HUDEP-2 (cell line): Measurements from ENCODE around the gene RFX7.
"Not testable (repeated sequence)": the region's sequence is repeated elsewhere in the genome, so short reads cannot be mapped to it uniquely, and the experiment has no call there.

Experiments
- DNase-seq, 76 experiments: peaks; one replicate each; lab custom pipeline; 2025; ENCODE audit not compliant: unreplicated experiment in 76 of 76; lab: John Stamatoyannopoulos, UW

The RFX7 gene

DNA sequence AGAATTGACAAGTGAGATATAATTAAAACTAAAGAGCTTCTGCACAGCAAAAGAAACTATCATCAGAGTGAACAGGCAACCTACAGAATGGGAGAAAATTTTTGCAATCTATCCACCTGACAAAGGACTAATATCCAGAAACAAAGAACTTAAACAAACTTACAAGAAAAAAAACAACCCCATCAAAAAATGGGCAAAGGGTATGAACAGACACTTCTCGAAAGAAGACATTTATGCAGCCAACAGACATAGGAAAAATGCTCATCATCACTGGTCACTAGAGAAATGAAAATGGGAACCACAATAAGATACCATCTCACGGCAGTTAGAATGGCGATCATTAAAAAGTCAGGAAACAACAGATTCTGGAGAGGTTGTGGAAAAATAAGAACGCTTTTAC, 88.9 kb downstream of the RFX7 start:
- not testable (repeated sequence) for DNase-seq

DNA sequence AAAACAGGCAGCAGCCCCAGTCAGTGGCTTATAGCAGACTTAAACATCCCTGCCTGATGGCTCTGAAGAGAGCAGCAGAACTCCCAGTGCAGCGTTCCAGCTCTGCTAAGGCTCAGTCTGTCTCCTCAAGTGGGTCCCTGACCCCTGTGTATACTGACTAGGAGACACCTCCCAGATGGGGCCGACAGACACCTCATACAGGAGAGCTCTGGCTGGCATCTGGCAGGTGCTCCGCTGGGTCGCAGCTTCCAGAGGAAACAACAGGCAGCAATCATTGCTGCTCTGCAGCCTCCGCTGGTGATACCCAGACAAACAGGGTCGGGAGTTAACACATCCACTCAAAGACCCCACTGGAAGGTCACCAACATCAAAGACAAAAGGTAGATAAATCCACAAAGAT, 93.5 kb downstream of the RFX7 start:
- no peak for DNase-seq

DNA sequence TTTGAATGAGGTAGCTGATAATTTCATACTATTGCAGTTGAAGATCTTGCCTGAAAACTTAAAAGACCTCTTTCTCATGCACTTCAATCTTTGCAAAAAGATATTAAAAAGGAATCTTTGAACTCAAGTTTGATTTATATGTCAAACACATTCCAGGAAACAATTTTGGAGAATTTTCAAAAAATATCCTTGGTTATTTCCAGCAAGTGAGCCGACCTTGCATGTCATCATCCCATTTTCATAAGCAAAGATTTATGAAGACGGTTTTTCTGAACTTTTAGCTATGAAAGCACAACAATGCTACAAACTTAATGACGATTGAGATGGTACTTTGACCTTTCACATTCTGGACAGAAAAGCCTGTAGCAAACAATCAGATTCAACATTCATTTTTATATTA, 95.6 kb downstream of the RFX7 start:
- no peak for DNase-seq

DNA sequence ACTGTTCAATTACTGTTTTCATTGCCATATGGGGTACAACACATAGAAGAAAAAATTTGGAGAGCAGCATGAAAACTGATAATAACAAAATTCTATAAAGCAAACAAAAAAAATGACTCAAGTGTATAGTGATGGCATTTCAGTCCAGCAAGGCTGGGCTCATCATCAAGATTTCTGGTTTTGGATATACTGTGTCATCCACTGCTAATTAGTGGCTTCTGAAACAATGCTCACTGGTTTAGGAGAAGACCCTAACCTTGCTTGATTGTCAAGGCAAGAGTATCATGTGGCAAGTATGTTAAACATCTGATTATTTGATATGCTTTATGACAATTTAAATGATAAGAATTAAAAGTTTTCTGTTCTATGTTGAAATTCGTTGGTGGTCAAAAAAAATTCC, 96.9 kb downstream of the RFX7 start:
- no peak for DNase-seq

DNA sequence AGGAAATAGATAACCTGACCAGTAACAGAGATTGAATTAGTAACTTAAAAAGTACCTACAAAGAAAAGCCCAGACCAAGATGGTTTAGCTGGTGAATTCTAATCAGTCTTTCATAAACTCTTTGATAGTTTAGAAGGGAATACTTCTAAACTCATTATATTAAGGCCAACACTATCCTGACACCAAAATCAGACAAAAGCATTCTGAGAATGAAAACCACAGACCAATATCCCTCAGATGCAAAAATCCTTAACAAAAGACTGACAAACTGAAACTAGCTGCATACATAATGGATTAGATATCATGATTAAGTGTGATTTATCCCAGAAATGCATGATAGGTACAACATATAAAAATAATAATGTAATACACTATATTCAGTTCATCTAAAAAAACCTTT, 115.6 kb downstream of the RFX7 start:
- DNase-seq, result no peak

DNA sequence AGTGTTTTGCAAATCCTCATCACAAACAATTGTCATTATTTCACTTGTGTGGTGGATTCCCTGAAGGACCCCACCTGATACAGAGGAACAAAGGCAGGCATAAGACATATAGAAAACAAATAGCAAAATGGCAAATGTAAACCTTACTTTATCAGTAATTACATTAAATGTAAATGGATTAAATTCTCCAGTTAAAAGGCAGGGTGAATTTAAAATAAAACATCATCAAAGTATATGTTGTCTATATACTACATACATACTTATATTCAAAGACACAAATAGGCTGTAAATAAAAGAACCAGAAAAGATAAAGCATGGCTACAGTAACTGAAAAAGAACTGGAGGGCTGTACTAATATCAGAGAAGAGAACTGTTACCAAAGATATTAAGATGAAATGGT, 117.3 kb downstream of the RFX7 start:
- DNase-seq, result no peak

DNA sequence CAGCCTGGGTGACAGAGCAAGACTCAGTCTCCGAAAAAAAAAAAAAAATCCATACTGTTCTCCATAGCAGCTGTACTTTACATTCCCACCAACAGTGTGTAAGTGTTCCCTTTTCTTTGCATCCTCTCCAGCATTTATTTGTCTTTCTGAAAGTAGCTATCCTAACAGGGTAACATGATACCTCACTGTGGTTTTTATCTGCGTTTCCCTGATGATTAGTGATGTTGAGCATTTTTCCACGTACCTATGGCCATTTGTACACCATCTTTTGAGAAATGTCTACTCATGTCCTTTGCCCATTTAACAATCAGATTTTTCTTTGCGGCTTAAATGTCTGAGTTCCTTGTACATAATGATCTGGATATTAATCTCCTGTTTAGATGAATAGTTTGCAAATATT, 119.3 kb downstream of the RFX7 start:
- DNase-seq, result no peak

DNA sequence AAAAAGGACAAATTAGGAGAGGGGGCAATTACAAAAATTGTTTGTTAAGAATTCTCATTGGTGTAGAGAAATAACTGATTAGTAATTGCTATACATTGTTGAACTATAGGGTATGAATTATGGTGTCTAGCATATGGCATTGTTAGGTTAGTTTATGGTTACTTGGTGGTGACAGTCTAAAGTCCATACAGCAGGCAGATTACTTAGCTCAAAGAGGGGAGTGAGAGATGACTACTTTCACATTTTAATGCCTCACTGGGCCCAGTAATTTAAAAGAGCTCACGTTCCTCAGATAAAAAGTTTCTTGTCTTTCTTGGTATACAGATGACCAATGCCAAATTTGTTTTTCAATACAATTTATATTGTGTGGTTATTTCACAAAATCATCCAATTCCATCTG, 137.8 kb downstream of the RFX7 start:
- DNase-seq, result no peak

DNA sequence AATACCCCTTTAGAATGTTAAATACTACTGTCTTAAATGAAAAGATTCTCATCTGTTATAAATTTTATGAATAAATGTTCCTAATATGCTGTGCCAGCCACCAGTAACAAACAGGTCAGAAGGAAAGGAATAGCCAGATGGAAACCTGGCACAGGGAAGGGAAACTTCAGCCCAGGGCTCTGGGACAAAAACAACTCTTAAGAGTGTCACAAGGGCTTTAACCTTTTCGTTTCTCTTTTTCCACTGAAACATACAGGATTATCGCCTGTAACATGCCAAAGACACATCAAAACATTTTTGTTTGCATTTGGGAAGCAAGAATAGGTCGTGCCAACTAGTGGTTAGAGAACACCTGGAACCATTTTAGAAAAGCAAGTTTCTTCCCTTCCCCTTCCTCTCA, 141.2 kb downstream of the RFX7 start:
- no peak for DNase-seq

DNA sequence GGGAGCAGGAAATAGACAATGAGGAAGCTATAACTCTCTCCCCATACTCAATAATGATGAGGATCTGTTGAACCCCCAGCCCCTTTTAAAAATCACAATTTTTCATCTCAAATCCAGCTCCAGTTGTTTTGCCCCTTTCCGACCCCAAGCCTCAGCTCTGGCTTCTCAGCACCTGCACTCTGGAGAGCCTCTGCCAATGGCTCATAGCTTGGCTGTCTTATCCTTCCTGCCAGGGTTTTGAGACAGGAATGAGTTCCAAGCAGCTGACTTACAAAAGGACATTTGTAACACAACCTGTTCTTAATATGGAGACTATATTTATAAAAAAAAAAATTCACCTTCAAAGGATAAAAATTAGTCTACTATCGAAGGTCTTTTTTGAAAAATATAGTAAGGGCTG, 144.4 kb downstream of the RFX7 start:
- no peak for DNase-seq

DNA sequence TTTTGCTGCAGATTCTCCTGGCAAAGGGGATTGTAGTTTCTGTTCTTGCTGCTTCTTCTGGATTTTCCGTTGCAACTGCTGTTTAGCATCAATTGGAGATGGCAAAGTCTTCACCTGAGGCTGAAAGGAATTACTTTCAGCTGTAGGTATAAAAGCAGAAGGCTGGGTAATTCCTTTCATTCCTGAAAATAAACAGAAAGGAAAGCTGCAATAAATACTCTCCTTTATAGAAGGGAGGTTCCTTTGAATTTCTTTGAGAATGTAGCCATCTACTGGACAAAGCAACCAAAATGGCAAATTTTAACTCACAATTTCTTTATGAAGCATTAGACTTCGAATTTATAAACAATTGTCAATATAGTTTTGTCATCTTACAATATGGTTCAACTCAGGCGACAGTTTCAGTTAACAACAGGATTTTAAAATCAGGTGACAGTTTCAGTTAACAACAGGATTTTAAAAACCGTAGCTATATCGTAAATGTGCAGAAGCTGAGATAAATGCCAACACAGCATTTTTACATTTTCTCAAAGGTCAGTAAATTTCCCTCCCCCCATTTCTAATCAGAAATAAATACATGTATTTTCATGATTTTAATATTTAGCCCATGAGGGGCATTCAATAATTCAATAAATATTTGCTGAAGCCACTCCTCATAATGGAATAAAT, 145.3 kb downstream of the RFX7 start:
- DNase-seq, result no peak

DNA sequence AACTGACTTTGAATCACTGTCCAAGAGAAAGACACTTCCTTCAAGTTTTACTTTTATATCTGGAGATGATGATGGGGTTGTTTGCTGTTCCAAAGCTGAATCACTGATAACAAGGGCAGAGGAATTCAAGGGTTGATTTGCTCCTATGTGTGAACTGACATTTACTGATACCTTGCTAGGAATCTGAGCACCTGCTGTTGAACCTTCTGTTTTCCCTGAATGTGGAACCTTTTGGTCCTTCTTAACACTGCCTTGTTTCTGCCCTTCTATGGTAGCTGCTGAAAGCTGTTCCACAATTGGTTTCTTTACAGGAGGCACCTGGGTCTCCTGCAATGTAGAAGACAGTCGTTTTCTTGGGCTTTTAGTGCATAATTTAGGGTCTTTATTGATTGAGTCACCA, 148.3 kb downstream of the RFX7 start:
- DNase-seq, result no peak

DNA sequence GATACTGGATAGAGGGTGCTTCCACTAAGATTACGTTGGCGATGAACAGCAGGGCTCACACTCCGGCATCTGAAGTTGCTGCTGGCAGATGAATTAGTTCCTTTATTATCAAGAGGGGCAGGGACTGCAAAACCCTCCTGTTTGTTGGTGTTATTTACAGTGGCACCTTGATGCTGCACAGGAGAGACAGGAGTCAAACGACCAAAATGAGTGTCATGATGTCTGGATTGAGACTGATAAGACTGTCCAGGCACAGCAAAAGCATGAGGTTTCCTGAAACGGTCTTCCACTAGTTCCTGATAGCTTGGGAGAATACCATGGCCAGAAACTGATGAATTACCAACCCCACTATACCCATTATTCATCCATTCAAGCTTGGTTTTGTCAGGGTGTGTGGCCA, 149.5 kb downstream of the RFX7 start:
- no peak for DNase-seq

DNA sequence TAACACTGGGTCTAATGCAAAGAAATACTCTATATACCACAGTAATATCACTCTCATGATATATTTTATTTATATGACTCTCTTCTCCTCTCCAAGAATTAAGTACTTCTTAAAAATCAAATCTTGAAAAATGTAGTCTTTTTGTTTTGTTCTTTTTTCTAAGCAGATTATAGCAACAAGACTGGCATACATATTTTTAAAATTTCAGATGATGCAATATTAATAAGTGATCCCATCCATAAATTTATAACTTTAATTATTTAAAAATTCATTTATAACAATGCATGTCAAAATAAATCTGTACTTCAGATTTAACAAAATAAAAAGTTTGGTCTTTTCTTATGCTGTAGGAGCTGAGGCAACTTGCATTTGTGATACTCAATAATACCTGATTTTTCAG, 155.3 kb downstream of the RFX7 start:
- DNase-seq, result no peak

DNA sequence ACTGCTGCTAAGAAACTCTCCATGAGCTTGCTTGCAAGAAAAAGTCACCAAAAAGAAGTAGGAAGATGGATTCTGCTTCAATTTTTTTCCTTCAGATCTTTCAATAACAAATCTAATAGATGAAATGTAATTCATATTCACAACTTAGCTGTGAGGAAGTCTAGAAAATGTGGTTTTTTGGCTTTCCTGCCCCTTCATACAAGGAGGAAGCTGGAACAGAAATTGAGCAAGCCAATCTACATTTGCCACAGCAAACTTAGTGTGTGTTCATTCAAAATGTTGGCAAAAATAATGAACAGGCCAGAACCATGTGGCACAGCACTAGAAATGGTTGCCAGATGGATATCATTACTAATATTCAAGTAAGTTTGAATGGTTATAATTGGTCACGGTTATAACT, 157.1 kb downstream of the RFX7 start:
- DNase-seq, result no peak

DNA sequence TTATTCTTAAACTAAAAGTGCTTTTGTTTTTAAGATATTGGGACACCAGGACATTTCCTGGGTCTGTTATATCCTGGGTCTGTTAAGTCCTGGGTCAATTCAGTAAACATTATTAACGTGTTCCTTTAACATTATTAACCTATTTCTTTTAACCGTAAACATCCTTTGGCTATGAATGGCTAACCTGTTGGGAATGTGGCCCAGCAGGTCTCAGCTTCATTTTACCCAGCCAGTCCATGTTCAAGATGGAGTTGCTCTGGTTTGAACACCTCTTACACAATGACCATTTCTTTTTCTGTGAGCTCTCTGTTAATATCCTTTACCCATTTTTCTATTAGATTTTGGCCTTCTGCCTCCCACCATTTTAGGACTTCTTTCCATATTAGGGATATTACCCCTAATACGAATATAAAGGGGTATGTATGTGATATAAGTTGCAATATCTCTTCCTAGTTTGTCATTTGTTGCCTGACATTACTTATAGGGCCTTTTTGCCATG, 161.4 kb downstream of the RFX7 start:
- no peak for DNase-seq

DNA sequence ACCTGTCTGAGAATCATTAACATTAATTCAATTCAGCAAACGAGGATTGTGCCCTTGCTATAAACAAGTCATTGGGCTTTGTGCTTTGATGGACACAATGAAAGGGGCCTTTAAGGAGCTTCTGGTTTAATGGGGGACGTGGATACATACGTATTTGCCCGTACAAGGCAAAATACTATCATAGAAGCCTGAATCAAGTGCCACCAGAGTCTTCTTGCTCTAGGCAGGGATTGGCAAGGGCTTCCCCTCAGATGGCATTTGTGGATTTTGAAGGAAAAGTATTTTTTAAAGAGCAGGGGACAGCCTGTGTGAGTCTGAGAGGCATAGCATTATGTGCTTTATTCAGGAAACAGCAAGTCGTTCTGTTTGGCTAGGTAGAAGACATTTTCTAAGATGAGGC, 166.6 kb downstream of the RFX7 start:
- no peak for DNase-seq

DNA sequence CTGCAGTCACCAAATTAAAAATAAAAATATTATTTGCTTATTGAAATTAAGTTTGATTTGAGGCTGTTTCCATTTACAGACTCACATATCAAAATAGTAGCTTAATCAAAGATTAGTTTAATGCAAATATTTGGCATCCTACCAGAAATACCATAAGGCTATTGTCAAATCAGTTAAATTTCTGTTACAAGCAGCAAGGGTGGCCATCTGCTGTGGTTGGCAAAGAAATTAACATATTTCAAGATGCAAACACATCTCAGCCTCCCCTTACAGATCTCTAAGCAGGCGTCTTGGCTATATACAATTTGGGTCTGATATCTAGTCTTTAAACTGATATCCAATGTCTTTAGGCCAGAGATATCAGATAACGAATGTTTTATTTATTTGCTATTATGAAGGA, 167.0 kb downstream of the RFX7 start:
- no peak for DNase-seq

DNA sequence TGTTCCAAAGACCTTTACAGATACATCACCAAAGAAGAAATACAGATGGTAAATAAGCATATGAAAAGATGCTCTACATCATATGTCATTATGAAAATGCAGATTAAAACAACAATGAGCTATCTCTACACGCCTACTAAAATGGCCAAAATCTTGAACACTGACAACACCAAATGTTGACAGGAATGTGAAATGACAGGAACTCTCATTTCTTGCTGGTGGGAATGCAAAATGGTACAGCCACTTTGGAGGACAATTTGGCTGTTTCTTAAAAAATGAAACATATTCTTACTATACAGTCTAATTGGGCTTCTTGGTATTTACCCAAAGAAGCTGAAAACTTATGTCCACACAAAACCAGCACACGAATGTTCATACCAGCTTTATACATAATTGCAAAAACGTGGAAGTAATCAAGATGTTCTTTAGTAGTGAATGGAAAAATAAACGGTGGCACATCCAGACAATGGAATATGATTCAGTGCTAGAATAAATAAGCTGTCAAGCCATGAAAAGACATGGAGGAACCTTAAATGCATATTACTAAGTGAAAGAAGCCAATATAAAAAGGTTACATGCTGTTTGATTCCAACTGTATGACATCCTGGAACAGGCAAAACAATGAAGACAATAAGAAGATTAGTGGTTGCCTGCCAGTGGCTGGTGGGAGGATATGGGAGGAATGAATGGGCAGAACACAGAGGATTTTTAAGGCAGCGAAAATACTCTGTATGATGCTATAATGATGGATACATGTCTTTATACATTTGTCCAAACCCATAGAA, 169.0 kb downstream of the RFX7 start:
- no peak for DNase-seq

DNA sequence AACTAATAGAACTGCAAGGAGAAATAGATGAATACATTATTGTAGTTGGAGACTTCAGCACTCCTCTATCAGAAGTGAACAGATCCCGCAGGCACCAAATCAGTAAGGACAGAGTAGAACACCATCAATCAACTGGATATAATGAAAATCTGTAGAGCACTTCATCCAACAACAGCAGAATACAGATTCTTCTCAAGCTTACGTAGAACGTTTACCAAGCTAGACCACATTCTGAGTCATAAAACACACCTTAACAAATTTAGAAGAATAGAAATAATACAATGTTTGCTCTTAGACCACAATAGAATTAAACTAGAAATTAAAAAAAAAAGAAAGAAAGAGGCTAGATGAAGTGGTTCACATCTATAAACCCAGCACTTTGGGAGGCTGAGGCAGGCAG, 179.5 kb downstream of the RFX7 start:
- DNase-seq, result no peak

DNA sequence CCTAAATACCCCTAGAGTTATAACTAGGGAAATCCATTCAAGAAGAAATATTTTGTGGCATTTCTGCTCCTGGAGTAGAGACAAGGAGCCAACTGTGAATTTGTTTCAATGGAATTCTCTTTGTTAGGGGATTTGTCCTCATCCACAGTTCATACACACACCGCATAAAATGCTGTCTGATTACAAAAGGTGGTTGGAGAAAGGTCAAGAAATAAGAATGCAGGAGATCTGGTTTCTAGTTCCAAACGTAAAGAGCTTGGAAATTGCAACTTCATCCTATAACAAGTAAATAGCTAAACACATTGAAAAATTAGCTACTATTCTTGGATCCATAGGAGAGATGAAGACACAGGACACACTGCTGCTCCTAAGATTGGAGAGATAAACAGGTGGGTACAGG, 184.0 kb downstream of the RFX7 start:
- no peak for DNase-seq

DNA sequence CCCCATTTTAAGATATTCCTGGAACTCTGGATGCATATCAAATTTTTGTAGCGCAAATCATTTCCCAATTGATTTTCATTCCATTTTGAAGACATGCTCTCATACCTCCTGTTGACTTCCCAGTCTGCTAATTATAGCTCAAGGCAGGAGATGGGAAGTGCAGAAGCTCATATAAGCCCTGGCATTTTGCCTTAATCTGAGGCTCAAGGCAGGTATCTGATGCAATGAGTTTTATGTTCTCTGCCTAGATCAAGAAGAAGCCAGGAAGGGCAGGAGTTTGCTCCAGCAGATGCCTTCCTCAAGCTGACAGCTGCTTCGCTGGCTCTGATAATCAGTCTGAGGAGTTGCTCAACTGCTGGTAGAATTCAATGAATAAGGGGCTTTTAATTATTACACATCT, 184.7 kb downstream of the RFX7 start:
- DNase-seq, result no peak
